ENCODE results near the gene STAMBP.

DNA sequence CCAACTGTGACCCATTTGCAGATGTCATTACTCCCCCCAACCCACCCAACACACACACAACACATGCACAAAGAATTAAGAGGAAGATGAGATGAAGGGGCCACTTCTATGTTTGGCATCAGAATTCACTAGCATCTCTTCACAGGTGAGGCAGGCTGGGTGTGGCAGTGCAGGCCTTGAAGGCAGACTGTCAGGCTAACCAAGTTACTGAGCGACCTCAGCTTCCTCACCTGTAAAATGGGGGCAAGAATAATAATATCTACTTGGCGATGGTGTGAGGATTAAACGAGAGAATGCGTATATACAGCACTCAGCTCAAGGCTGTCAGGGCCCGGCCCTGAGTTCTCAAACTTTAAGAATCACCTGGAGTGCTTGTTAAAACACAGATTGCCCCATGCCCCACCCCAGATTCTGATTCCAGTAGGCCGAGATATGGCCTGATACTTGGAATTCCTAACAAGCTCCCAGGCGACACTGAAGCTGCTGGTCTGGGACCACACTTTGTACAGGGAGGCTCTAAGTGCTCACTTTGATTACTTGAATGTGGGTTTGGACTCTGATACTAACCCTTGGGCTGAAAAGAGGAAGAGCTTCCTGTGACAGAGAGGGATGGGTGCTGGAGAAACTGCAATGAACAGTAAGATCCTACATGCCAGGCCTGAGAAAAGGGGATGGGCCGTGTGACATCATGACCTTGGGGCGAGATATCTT lies 65.2 kb downstream of the STAMBP start:
- no peak for TF ChIP-seq CTCF (IDR thresholded peaks at IDR 0.05)
- no peak for TF ChIP-seq POLR2A (IDR thresholded peaks at IDR 0.05)
- TF ChIP-seq EP300 (IDR thresholded peaks at IDR 0.05; ENCODE audit: low read depth) = no peak
- TF ChIP-seq POLR2AphosphoS5 (IDR thresholded peaks at IDR 0.05) = peak in 1 of 3 donors; percentile 14
